Endothelial cell of umbilical vein (primary cell): ENCODE data around the gene S100A13.

ENCODE experiments used
- CTCF ChIP-seq, 2 donors: IDR thresholded peaks; 1 replicate in 1 of 2; 2 replicates in 1 of 2; pipeline ENCODE4 v1.5.1; 2011; ENCODE audit warnings: low read length in 2 of 2, mild to moderate bottlenecking in 2 of 2, moderate library complexity in 2 of 2, control low read depth in 1 of 2, inconsistent platforms in 1 of 2, low read depth in 1 of 2; ENCODE audit not compliant: insufficient read depth in 1 of 2; ENCODE audit errors: extremely low read depth in 1 of 2
- EZH2 ChIP-seq: IDR thresholded peaks from 2 replicates; pipeline ENCODE4 v1.6.1; 2012; ENCODE audit warnings: borderline replicate concordance, low read depth, mild to moderate bottlenecking, moderate library complexity, low read length, inconsistent platforms; ENCODE audit not compliant: severe bottlenecking
- FOS ChIP-seq: IDR thresholded peaks from 2 replicates; pipeline ENCODE4 v1.6.1; 2011; ENCODE audit warnings: mild to moderate bottlenecking, low read length, moderate library complexity, borderline replicate concordance; ENCODE audit not compliant: insufficient read depth
- JUN ChIP-seq: IDR thresholded peaks from 2 replicates; pipeline ENCODE4 v1.6.1; 2011; ENCODE audit warnings: borderline replicate concordance, low read depth; ENCODE audit not compliant: insufficient read length, insufficient read depth
- MAX ChIP-seq: IDR thresholded peaks from 2 replicates; pipeline ENCODE4 v1.6.1; 2011; ENCODE audit not compliant: insufficient read depth, insufficient read length
- MYC ChIP-seq: IDR thresholded peaks from one replicate; pipeline ENCODE4 v1.6.1; 2011; ENCODE audit warnings: mild to moderate bottlenecking, low read depth, low read length
- POLR2A ChIP-seq: IDR thresholded peaks from 2 replicates; pipeline ENCODE4 v1.6.1; 2012; ENCODE audit warnings: low read depth, mild to moderate bottlenecking, control low read depth, low read length
- POLR2AphosphoS5 ChIP-seq: IDR thresholded peaks from 2 replicates; pipeline ENCODE4 v1.6.1; 2012; ENCODE audit warnings: low read depth, mild to moderate bottlenecking, control low read depth, low read length, moderate library complexity; ENCODE audit not compliant: insufficient read depth

GRCh38 chr1:153659175-153659534, 31.9 kb upstream of the S100A13 start:
- no peak for TF ChIP-seq CTCF (IDR thresholded peaks at IDR 0.05; ENCODE audit: extremely low read depth in 1 of 2, insufficient read depth in 1 of 2, low read depth in 1 of 2, low read length in 2 of 2)
- TF ChIP-seq POLR2A = no peak
- TF ChIP-seq JUN = no peak
- TF ChIP-seq MAX = no peak
- no peak for TF ChIP-seq MYC
- TF ChIP-seq EZH2 = no peak
- no peak for TF ChIP-seq POLR2AphosphoS5
- TF ChIP-seq FOS = no peak
